Activated naive CD8-positive, alpha-beta T cell treated with anti-CD3 and anti-CD28 coated beads, Interleukin-2, amount 50 U/mL, for 24 hours (primary cell): Measurements from ENCODE around the gene ACAP3.

Source experiments
- ATAC-seq: fragments of 150-1000 bp; cut with Tn5 transposase; one replicate; pipeline ENCODE4 v1.10.0; 2021
- DNase-seq: peaks from one replicate; pipeline ENCODE4 v3.0.0; 2021
- H3K27ac Mint-ChIP-seq: one replicate; pipeline ENCODE4 v1.8.0; 2021; ENCODE audit warnings: mild to moderate bottlenecking, mixed read lengths
- H3K27me3 Mint-ChIP-seq: one replicate; pipeline ENCODE4 v1.8.0; 2021; ENCODE audit warnings: mixed read lengths
- H3K36me3 Mint-ChIP-seq: one replicate; pipeline ENCODE4 v1.8.0; 2021; ENCODE audit warnings: low read depth, mixed read lengths
- H3K4me1 Mint-ChIP-seq: one replicate; pipeline ENCODE4 v1.8.0; 2021; ENCODE audit warnings: mixed read lengths
- H3K4me3 Mint-ChIP-seq: one replicate; pipeline ENCODE4 v1.8.0; 2021; ENCODE audit warnings: mild to moderate bottlenecking, moderate library complexity, mixed read lengths
- H3K9me3 Mint-ChIP-seq: one replicate; pipeline ENCODE4 v1.8.0; 2021; ENCODE audit warnings: mixed read lengths

The ACAP3 gene

GRCh38 chr1:1307923-1308755 is at the start of gene ACAP3, which contains the start of gene PUSL1:
TSS of gene ACAP3 (minus strand) at chr1:1307930. CDS start at chr1:1307815, 115 bp downstream.
TSS of gene PUSL1 (plus strand) at chr1:1308597. CDS start at chr1:1308644, 47 bp downstream.
- Mint-ChIP-seq H3K36me3 (no peaks in the 10 kb centered on the region), H3K4me1 (peaks cover 23% of the 10 kb centered on the region), H3K9me3 (no peaks in the 10 kb centered on the region), H3K27ac (peak within 1 kb of the TSS; percentile 79), H3K4me3 (peak within 1 kb of the TSS; percentile 83), H3K27me3 (no peaks in the 10 kb centered on the region)
- DNase-seq (peak; percentile 91), ATAC-seq (peak; percentile 69)

GRCh38 chr1:1356796-1357401 is 49.2 kb upstream of the ACAP3 start:
- ATAC-seq = no peak
- no peak overlapping the region for H3K27ac Mint-ChIP-seq
- no peaks in the 10 kb centered on the region for H3K9me3 Mint-ChIP-seq
- peaks cover 24% of the 10 kb centered on the region for H3K27me3 Mint-ChIP-seq
- DNase-seq = no peak
- H3K4me1 Mint-ChIP-seq = peaks cover 23% of the 10 kb centered on the region
- H3K36me3 Mint-ChIP-seq = no peaks in the 10 kb centered on the region
- H3K4me3 Mint-ChIP-seq = no peak overlapping the region

DNA sequence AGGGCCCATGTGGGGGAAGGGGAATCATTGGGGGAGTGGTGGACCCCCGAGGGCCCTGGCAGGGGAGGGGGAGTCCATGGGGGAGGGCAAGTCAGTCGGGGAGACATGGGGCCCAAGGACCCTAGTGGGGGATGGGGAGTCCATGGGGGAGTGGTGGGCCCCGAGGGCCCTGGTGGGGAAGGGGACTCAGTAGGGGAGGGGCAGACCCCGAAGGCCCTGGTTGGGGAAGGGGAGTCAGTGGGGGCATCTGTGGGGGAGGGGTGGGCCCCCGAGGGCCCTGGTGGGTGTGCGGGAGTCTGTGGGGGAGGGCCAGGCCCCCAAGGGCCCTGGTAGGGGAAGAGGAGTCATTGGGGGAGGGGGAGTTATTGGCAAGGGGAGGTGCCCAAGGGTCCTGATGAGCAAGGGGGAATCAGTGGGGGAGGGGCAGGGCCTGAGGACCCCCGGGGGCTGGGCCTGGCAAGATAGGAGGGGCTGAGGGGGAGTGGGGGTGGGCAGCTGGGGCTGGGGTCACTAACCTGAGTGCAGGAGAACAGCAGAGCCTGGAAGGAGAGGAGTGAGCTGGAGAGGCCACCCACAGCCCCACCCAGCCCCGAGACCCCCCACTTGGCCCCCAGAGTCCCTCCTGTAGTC is 48.6 kb upstream of the ACAP3 start:
- Mint-ChIP-seq H3K27ac (no peak overlapping the region), H3K4me1 (peaks cover 23% of the 10 kb centered on the region), H3K9me3 (no peaks in the 10 kb centered on the region), H3K27me3 (peaks cover 24% of the 10 kb centered on the region), H3K36me3 (no peaks in the 10 kb centered on the region), H3K4me3 (no peak overlapping the region)
- ATAC-seq (no peak), DNase-seq (no peak)

GRCh38 chr1:1355416-1355815 is 47.7 kb upstream of the ACAP3 start:
- Mint-ChIP-seq H3K4me3 (no peak overlapping the region), H3K27me3 (peaks cover 24% of the 10 kb centered on the region), H3K27ac (no peak overlapping the region), H3K36me3 (no peaks in the 10 kb centered on the region), H3K4me1 (peaks cover 23% of the 10 kb centered on the region), H3K9me3 (no peaks in the 10 kb centered on the region)
- DNase-seq = no peak
- ATAC-seq = peak; percentile 26

DNA sequence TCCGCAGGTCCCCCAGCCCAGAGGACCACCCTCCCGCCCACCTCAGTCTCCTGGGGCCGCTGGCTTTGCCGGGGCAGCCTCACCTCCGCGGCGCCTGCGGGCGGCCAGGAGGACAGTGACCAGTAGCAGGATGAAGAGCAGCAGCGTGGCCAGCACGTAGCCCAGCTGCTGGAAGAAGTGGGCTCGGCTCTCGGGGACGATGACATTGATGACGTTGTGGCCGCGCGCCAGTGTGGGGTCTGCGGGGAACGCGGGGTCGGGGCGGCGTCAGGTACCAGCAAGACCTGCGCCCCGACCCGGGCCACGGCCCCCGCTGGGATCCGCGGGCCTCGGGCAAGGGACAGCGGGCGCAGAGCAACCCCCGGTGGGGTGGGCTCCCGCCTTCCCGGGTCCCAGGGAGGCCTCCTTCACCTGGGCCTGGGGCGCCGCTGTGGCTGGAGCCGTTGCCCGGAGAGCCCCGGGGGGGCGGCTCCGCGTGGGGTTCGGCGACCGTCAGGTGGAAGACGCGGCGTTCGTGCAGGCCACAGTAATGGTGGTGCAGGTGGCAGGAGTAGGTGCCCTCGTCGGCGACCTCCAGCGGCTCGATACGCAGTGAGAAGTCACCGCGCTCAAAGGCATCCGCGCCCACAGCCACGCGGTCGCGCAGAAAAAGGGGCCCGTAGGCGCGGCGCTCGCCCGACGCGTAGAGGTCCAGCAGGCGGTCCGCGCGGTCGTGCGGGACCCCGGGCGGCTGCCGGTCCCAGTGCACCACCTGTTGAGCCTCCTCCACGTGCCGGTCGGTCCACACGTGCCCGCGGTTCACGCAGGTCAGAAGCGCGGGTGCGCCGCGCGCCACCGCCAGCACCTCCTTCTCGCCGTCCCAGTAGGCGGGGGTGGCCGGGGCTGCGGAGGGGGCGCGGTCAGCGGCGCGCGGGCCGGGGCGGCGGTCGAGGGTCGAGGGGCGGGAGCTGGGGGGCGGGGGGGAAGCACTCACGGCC is 46.8 kb upstream of the ACAP3 start:
- ATAC-seq = no peak
- H3K27me3 Mint-ChIP-seq = peaks cover 24% of the 10 kb centered on the region

DNA sequence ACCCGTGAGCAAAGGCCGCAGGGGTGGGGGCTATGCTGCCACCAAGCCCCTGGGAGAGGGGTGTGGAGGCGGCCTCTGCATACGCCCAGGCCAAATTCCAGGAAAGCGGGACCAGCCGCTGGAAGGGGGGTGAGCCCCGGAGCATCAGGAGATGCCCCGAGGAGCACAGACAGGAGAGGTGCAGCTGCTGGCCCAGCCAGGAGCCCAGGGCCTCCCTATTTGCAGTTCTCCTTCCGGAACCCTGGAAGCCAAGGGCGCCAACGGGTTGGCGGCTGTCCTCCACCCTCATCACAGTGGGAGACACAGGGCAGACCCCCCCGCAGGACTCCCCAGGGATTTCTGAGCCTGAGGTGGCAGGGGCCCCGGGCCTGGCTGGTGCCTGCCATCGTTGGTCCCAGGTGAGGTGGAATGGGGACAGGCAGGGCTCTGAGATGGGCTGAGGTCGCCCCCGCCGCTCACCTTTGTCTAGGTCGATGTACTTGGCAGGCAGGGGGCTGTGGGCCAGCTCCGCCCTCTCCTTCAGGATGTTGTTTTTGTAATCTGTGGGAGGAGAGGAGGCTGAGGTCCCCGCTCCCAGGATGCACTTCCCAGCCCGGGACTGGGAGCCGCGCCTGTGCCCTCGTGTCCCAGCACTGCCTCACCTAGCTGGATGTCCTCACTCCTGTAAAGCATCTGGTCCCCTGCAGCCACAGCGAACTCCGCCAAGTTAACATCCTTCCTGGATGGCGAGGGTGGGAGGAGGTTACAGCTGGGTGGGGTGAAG is 45.8 kb upstream of the ACAP3 start:
- ATAC-seq (no peak), DNase-seq (no peak)
- Mint-ChIP-seq H3K36me3 (no peaks in the 10 kb centered on the region), H3K4me1 (peaks cover 15% of the 10 kb centered on the region), H3K9me3 (no peaks in the 10 kb centered on the region), H3K4me3 (no peak overlapping the region), H3K27me3 (peaks cover 20% of the 10 kb centered on the region), H3K27ac (no peak overlapping the region)

More for the DNA sequence above, 46.8 kb upstream of the ACAP3 start:
- Mint-ChIP-seq H3K36me3 (no peaks in the 10 kb centered on the region), H3K4me1 (peaks cover 23% of the 10 kb centered on the region), H3K9me3 (no peaks in the 10 kb centered on the region), H3K27ac (no peak overlapping the region), H3K4me3 (no peak overlapping the region)
- DNase-seq = no peak

DNA sequence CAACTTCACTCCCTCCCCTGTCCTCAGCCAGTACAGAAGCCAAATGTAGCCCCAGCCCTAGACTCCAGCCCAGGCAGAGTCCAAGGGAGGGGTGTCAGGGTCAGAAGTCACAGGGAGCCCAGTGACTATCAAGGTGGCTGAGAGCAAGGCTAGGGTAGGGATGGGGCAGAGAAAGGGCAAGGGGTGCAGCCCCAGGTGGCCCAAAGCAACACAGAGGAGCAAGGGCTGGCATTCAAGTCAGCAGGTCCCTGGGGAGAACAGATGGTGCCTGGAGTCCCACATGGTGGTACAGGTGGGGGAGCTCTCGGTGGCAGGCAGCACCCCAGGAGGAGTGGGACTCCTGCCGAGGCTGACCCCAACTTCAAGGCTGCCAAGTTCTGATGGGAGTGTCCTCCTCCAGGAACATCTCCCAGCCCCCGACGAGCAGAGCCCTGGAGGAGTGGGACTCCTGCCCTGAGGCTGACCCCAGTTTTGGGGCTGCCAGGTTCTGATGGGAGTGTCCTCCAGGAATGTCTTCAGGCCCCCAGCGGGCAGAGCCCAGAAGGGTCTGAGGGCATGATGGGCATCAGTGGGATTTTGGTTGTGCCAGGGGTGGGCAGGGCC is 45.2 kb upstream of the ACAP3 start:
- peaks cover 11% of the 10 kb centered on the region for H3K4me1 Mint-ChIP-seq
- ATAC-seq = no peak
- no peaks in the 10 kb centered on the region for H3K9me3 Mint-ChIP-seq
- H3K27ac Mint-ChIP-seq = no peak overlapping the region
- H3K4me3 Mint-ChIP-seq = no peak overlapping the region
- no peaks in the 10 kb centered on the region for H3K36me3 Mint-ChIP-seq
- no peak for DNase-seq
- peaks cover 20% of the 10 kb centered on the region for H3K27me3 Mint-ChIP-seq

DNA sequence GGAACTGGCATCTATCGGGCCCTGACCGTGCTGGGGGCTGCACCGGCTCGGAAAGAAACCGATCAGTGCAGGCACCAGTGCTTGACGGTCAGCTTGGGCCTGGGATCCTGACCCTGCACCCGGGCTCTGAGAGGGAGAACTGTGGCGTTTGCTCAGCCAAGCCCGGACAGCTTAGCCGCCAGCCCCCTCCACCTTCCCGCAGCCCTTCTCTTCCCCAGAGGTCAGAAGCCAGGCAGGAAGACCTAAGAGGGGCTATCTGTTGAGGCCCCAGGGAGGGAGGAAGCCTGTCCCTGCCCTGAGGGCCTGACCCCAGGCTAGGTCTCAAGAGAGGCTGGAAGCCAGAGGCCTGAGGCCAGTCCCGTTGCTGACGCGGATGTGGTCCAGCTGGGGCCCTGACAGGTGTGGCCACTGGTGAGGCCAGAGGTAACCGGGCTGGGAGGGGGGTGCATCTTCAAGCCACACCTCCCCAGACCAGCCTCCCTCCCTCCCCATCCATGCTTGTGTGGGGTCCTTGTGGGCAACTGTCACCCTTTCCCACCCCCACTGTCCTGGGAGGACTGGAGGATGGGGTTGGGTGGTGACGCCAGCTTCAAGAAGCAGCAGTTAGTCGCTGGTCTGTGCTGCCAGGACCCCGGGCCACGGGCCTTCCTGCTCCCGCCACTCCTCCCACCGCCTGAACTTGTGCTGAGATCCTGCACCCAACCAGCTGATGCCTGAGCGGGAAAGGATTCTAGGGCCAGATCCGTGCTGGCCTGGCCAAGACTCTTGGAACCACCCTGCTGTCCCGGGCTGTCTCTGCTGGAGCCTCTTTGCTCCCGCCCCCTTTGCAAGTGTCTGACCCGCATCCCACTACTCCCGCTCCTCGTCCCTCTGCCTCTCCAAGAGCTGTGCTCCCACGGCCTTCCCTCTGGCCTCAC is 44.0 kb upstream of the ACAP3 start:
- peaks cover 20% of the 10 kb centered on the region for H3K27me3 Mint-ChIP-seq
- H3K4me3 Mint-ChIP-seq = peak overlapping the region; percentile 57
- no peaks in the 10 kb centered on the region for H3K9me3 Mint-ChIP-seq
- DNase-seq (no peak), ATAC-seq (no peak)
- H3K27ac Mint-ChIP-seq = peak overlapping the region; percentile 42
- H3K36me3 Mint-ChIP-seq = no peaks in the 10 kb centered on the region
- peaks cover 20% of the 10 kb centered on the region for H3K4me1 Mint-ChIP-seq

GRCh38 chr1:1349256-1350012 is 41.7 kb upstream of the ACAP3 start, which contains the start of gene DVL1:
TSS of gene DVL1 (minus strand) at chr1:1349418. CDS start at chr1:1349065, 353 bp downstream.
- DNase-seq = peak; percentile 78
- H3K36me3 Mint-ChIP-seq = no peaks in the 10 kb centered on the region
- H3K9me3 Mint-ChIP-seq = no peaks in the 10 kb centered on the region
- H3K4me3 Mint-ChIP-seq = peak within 1 kb of the TSS; percentile 77
- H3K27me3 Mint-ChIP-seq = peaks cover 19% of the 10 kb centered on the region
- peak; percentile 55 for ATAC-seq
- H3K4me1 Mint-ChIP-seq = peaks cover 25% of the 10 kb centered on the region
- peak within 1 kb of the TSS; percentile 31 for H3K27ac Mint-ChIP-seq

- no peak for DNase-seq
Measured at GRCh38 chr1:1348420-1349255, 40.9 kb upstream of the ACAP3 start.

More at GRCh38 chr1:1348420-1349255, 40.9 kb upstream of the ACAP3 start:
- Mint-ChIP-seq H3K27me3 (peaks cover 12% of the 10 kb centered on the region), H3K27ac (peak overlapping the region; percentile 31), H3K4me1 (peaks cover 23% of the 10 kb centered on the region), H3K9me3 (no peaks in the 10 kb centered on the region), H3K4me3 (peak overlapping the region; percentile 77), H3K36me3 (no peaks in the 10 kb centered on the region)
- ATAC-seq = peak; percentile 9
